Neural progenitor cell (in vitro differentiated cells): ENCODE measurements around the gene PPP2R5C. TPM values are rescaled to one million over a fixed set of nuclear protein-coding genes. Genes with fewer than 3 reads are reported as not detected.

Experiments used
- DNase-seq: peaks from one replicate; pipeline ENCODE4 v3.0.0-alpha.2; 2016; ENCODE audit warnings: low spot score
- H2AFZ ChIP-seq: fragments of 200-600 bp; sonication (generic); replicated peaks from 2 replicates; pipeline ENCODE4 v1.6.1; 2016; ENCODE audit warnings: antibody characterized with exemption
- H3F3A ChIP-seq: fragments of 200-600 bp; sonication (generic); 2 replicates; pipeline ENCODE4 v1.6.1; 2016; ENCODE audit warnings: antibody characterized with exemption, low read depth
- H3K27ac ChIP-seq: fragments of 200-600 bp; sonication (generic); 2 replicates; pipeline ENCODE4 v1.5.1; 2016; ENCODE audit warnings: mild to moderate bottlenecking
- H3K27me3 ChIP-seq: fragments of 200-600 bp; sonication (generic); 2 replicates; pipeline ENCODE4 v1.6.1; 2016; ENCODE audit warnings: mild to moderate bottlenecking, moderate library complexity
- H3K36me3 ChIP-seq: fragments of 200-600 bp; sonication (generic); 2 replicates; pipeline ENCODE4 v1.5.1; 2016
- H3K4me1 ChIP-seq: fragments of 200-600 bp; sonication (generic); 2 replicates; pipeline ENCODE4 v1.6.1; 2016; ENCODE audit warnings: mixed run types
- H3K4me2 ChIP-seq: fragments of 200-600 bp; sonication (generic); 2 replicates; pipeline ENCODE4 v1.6.1; 2016
- H3K4me3 ChIP-seq: fragments of 200-600 bp; sonication (generic); 2 replicates; pipeline ENCODE4 v1.5.1; 2016
- H3K79me2 ChIP-seq: fragments of 200-600 bp; sonication (generic); 2 replicates; pipeline ENCODE4 v1.6.1; 2016; ENCODE audit warnings: low read depth
- H3K9ac ChIP-seq: fragments of 200-600 bp; sonication (generic); 2 replicates; pipeline ENCODE4 v1.6.1; 2016
- H3K9me3 ChIP-seq: fragments of 200-600 bp; sonication (generic); 2 replicates; pipeline ENCODE4 v1.5.1; 2016; ENCODE audit warnings: low read depth
- H4K20me1 ChIP-seq: fragments of 200-600 bp; sonication (generic); 2 replicates; pipeline ENCODE4 v1.6.1; 2016; ENCODE audit warnings: low read depth
- H3K27ac Mint-ChIP-seq: 3 replicates; pipeline ENCODE4 v1.8.0; 2021; ENCODE audit warnings: mixed read lengths
- H3K27me3 Mint-ChIP-seq: 2 replicates; pipeline ENCODE4 v1.8.0; 2022; ENCODE audit warnings: low read depth, mild to moderate bottlenecking, inconsistent platforms, moderate library complexity, mixed read lengths; ENCODE audit not compliant: insufficient read depth
- H3K36me3 Mint-ChIP-seq: 3 replicates; pipeline ENCODE4 v1.8.0; 2021; ENCODE audit warnings: mixed read lengths
- H3K4me1 Mint-ChIP-seq: 3 replicates; pipeline ENCODE4 v1.8.0; 2021; ENCODE audit warnings: mixed read lengths
- H3K4me3 Mint-ChIP-seq: 3 replicates; pipeline ENCODE4 v1.8.0; 2021; ENCODE audit warnings: mild to moderate bottlenecking, moderate library complexity, mixed read lengths
- H3K9me3 Mint-ChIP-seq: 3 replicates; pipeline ENCODE4 v1.8.0; 2020; ENCODE audit warnings: mixed read lengths
- CTCF ChIP-seq: fragments of 200-600 bp; sonication (generic); IDR thresholded peaks from 2 replicates; pipeline ENCODE4 v1.5.1; 2017; ENCODE audit warnings: antibody characterized with exemption, mild to moderate bottlenecking
- EZH2 ChIP-seq: fragments of 200-600 bp; sonication (generic); IDR thresholded peaks from 2 replicates; pipeline ENCODE4 v1.6.1; 2017; ENCODE audit warnings: antibody characterized with exemption, mild to moderate bottlenecking, moderate library complexity
- EZH2phosphoT487 ChIP-seq: fragments of 200-600 bp; sonication (generic); IDR thresholded peaks from 2 replicates; pipeline ENCODE4 v1.6.1; 2017; ENCODE audit warnings: antibody characterized with exemption
- total RNA-seq: library from RNA; depleted of rRNA; stranded (reverse); fragments of >200 nt; gene quantifications from 2 replicates; pipeline ENCODE4 v1.2.3, GENCODE V29; 2015; ENCODE audit warnings: low replicate concordance

The PPP2R5C gene
- total RNA-seq, 1 donor from 2014 or later = 183 TPM

GRCh38 chr14:101878822-101879528 is 117.5 kb downstream of the PPP2R5C start:
- no peak for DNase-seq
- TF ChIP-seq EZH2 (no peak), CTCF (no peak), EZH2phosphoT487 (no peak)
- no peak overlapping the region for H3K4me3 Mint-ChIP-seq
- Histone ChIP-seq H3K9ac (no peak overlapping the region), H3K79me2 (peaks cover 32% of the 10 kb centered on the region), H2AFZ (no peak overlapping the region), H3K4me2 (no peak overlapping the region), H3F3A (peaks cover 3% of the 10 kb centered on the region), H3K9me3 (no peaks in the 10 kb centered on the region), H4K20me1 (peaks cover 39% of the 10 kb centered on the region), H3K4me3 (no peak overlapping the region), H3K4me1 (no peaks in the 10 kb centered on the region), H3K27ac (no peak overlapping the region), H3K36me3 (no peaks in the 10 kb centered on the region), H3K27me3 (no peaks in the 10 kb centered on the region)
- H3K4me1 Mint-ChIP-seq = peaks cover 16% of the 10 kb centered on the region
- H3K27me3 Mint-ChIP-seq = peaks cover 4% of the 10 kb centered on the region
- peaks cover 19% of the 10 kb centered on the region for H3K36me3 Mint-ChIP-seq
- peaks cover 2% of the 10 kb centered on the region for H3K9me3 Mint-ChIP-seq
- H3K27ac Mint-ChIP-seq = no peak overlapping the region

- Mint-ChIP-seq H3K9me3 (peaks cover 2% of the 10 kb centered on the region), H3K4me1 (peaks cover 16% of the 10 kb centered on the region), H3K4me3 (no peak overlapping the region), H3K36me3 (peaks cover 24% of the 10 kb centered on the region), H3K27ac (peak overlapping the region; percentile 34), H3K27me3 (peaks cover 4% of the 10 kb centered on the region)
- DNase-seq = no peak
- peaks cover 25% of the 10 kb centered on the region for H3K79me2 ChIP-seq
- H3K9ac ChIP-seq = no peak overlapping the region
- H3F3A ChIP-seq = peaks cover 3% of the 10 kb centered on the region
- TF ChIP-seq EZH2 (no peak), EZH2phosphoT487 (no peak), CTCF (no peak)
- H2AFZ ChIP-seq = no peak overlapping the region
- H3K9me3 ChIP-seq = no peaks in the 10 kb centered on the region
- H3K4me2 ChIP-seq = no peak overlapping the region
- H3K4me3 ChIP-seq = no peak overlapping the region
- no peaks in the 10 kb centered on the region for H3K4me1 ChIP-seq
- H3K27ac ChIP-seq = no peak overlapping the region
- H3K27me3 ChIP-seq = no peaks in the 10 kb centered on the region
- H3K36me3 ChIP-seq = no peaks in the 10 kb centered on the region
- H4K20me1 ChIP-seq = peaks cover 34% of the 10 kb centered on the region
Observed at GRCh38 chr14:101879529-101880336, 118.2 kb downstream of the PPP2R5C start.

GRCh38 chr14:101881426-101881825 is 119.9 kb downstream of the PPP2R5C start:
- H3K4me2 ChIP-seq = no peak overlapping the region
- Mint-ChIP-seq H3K4me3 (no peak overlapping the region), H3K9me3 (peaks cover 2% of the 10 kb centered on the region), H3K27ac (no peak overlapping the region), H3K27me3 (peaks cover 4% of the 10 kb centered on the region), H3K4me1 (peaks cover 6% of the 10 kb centered on the region), H3K36me3 (peaks cover 34% of the 10 kb centered on the region)
- H3K36me3 ChIP-seq = no peaks in the 10 kb centered on the region
- H3K9ac ChIP-seq = no peak overlapping the region
- no peak overlapping the region for H3K27ac ChIP-seq
- peaks cover 10% of the 10 kb centered on the region for H3K79me2 ChIP-seq
- H3K4me3 ChIP-seq = no peak overlapping the region
- no peaks in the 10 kb centered on the region for H3K9me3 ChIP-seq
- H4K20me1 ChIP-seq = peaks cover 22% of the 10 kb centered on the region
- no peaks in the 10 kb centered on the region for H3K4me1 ChIP-seq
- DNase-seq = no peak
- no peak overlapping the region for H2AFZ ChIP-seq
- TF ChIP-seq EZH2 (no peak), EZH2phosphoT487 (no peak), CTCF (no peak)
- no peaks in the 10 kb centered on the region for H3K27me3 ChIP-seq
- no peaks in the 10 kb centered on the region for H3F3A ChIP-seq
